NOMO-1 (cell line): ENCODE measurements around the gene YPEL4.
"Not testable (repeated sequence)": the region's sequence is repeated elsewhere in the genome, so short reads cannot be mapped to it uniquely, and the experiment has no call there.

ENCODE experiments used
- DNase-seq, 2 experiments: peaks; one replicate each; lab custom pipeline; 2025; ENCODE audit not compliant: unreplicated experiment in 2 of 2; lab: John Stamatoyannopoulos, UW

YPEL4 gene, protein sequence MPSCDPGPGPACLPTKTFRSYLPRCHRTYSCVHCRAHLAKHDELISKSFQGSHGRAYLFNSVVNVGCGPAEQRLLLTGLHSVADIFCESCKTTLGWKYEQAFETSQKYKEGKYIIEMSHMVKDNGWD

DNA sequence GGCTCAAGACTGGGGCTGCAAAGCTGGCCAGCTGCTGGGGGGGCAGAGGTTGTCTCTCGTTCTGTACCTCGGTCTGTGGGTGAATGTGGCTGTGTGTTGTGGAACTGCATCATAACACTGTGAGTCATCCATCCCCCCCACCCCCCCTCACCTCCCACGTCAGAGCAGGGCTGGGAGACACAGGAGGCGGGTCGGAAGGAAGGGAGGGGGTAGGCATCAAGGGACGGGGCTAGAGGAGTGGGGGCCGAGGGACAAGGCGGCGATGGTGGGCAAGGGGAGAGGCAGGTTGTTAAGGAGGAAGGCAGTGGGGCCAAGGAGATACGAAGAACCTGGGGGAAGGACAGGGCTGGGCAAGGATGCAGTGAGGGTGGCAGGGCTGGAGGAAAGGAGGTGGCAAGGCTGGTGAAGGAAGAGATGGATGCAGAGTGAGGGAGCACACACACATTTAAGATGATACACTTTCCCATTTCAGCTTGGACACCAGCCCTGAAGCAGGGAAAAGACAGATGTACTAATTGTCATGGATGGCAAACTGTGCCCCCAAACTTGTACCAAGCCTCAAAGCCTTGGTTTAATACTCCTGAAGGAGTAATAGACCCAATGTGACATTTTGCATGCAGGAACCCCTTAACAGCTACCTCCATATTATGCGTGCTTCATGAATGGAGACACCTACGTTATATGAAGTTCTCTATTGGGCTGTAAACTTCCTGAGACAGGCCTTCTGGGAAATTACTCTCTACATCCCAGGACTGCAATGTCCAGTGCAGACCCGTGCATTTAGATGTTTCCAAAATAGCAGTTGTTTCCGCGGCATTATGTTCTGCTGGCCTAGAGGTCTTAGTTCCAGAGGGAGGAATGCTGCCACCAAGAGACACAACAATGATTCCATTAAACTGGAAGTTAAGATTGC, at the start of gene YPEL4:
YPEL4 (minus strand) TSS at position 87 of the 913 bp plus-strand sequence. CDS start 2,805 bp downstream, outside the sequence.
- DNase-seq = peak in 1 of 2 experiments; percentile 23

DNA sequence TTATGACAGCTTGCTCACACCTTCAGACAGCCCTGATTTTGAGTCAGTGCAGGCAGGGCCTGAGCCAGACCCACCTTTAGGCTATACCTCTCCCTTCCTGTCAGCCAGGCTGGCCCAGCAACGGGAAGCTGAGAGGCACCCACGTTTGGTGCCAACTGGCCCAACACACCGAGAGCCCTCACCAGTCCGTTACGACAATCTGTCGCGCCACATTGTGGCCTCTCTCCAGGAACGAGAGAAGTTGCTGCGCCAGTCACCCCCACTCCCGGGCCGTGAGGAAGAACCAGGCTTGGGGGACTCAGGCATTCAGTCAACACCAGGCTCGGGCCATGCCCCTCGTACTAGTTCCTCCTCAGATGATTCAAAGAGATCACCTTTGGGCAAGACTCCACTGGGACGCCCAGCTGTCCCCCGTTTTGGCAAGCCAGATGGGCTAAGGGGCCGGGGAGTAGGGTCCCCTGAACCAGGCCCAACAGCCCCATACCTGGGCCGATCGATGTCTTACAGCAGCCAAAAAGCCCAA, 49.2 kb upstream of the YPEL4 start:
- DNase-seq = no peak

DNA sequence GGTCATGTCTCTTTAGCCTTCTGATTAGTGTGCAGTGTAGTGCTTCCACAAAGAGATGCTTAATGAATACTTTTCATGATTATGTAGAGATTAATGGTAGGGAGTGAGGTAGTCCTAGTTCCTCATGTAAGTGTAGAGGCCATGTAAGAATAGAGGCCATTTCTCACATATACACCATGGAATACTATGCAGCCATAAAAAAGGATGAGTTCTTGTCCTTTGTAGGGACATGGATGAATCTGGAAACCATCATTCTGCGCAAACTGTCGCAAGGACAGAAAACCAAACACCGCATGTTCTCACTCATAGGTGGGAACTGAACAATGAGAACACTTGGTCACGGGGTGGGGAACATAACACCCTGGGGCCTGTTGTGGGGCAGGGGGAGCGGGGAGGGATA, 40.8 kb upstream of the YPEL4 start:
- not testable (repeated sequence) for DNase-seq

DNA sequence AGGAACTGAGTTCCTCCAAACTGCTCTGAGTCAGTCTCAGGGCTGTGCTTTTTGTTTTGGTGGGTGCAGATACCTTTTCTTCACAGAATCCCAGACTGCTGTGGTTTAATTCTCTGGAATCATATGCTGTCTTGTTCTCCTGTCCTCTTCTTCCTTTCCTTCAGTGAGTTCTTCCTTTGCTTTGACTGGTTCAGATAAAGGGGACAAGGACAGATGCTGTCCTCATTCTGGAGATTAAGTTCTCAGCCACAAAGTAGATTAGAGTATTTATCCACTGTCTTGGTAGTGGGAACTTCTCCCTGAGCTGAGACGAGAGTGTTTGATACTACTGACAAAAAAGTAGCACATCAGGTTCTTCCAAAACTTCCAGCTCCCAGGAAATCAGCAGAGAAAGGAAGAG, 31.5 kb upstream of the YPEL4 start:
- DNase-seq = no peak

DNA sequence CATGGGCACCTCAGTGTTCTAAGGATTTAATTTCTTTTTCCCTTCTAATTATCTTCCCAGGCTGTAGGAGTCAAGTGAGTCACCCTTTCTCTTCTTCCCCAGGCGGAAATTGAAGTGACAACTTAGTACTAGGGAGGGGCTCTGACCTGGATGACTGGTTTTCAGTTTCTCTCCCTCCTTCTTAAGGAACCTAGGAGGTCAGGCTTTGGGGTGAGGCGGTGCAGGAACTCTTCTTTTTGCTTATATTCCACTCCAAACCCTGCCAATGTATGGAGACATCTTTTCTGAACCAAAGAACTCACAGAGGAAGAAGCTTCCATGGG, 30.8 kb upstream of the YPEL4 start:
- no peak for DNase-seq

DNA sequence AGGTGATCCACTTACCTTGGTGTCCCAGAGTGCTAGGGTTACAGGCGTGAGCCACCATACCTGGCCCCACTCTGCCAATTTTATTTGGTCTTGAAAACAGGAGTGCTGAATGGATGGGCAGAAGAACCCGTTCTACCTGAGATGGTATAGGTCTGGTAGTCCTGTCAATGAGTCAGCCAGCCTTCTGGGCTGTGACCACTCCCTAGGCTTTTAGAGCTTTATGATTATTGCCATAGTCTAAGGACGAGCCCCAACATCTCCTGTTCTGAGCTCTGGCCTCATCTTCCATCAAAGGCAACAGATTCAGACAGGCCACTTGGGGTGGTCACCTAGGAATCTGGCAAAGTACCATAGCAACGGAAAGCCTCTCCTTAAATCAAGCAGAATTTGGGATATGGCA, 29.7 kb upstream of the YPEL4 start:
- no peak for DNase-seq

DNA sequence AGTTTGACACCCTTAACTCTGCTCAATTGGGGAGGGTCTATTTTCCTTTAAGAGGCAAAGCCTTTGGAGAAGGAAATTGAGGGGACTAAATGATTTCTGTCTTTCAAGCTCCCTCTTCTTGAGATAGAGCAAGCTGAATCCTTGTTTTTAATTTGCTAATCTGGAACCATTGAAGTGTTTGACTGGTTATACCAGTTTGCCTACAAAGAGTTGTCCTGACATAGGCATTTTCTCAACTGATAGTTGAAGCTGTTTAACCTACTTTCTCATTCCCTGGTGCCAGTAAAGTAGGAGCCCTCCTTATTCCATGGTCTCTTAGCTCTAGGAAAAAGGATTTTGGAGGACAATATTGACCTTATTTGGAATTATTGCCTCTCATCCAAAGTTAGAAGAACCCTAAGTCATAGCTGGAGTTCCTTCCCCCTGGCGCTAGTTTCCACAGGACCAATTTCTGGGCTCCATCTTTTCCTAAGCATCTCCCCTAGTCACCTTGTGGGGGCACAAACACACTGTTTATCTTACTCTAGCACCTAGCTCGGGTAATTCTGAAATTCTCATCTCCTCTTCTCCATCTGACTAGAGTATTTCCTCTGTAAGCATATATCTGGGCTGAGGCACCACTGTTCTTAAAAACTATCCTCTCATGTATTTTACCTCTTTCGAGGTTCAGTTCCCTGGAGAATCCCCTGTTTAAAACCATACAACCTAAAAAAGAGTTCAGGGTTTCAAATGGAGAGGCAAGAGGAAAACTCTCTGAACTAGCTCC, 25.6 kb upstream of the YPEL4 start:
- no peak for DNase-seq

DNA sequence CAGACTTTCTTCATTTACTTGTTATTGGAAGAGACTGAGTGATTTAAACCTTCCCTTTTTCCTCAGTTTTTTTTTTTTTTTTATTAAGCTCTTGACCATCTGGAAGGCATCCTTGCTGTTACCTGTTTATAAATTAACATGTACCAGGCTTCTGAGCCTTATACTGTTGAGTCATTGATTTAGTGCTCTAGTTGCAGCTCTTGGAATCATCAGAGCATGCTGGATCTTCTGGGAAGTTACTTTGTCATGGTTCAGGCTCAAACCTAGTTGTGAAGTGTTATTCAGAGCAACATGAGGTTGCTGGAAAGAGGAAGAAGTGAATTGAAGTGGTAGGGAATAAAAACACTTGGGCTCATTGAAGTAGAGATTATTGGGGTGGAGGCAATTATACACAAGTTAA, 24.5 kb upstream of the YPEL4 start:
- DNase-seq = no peak

DNA sequence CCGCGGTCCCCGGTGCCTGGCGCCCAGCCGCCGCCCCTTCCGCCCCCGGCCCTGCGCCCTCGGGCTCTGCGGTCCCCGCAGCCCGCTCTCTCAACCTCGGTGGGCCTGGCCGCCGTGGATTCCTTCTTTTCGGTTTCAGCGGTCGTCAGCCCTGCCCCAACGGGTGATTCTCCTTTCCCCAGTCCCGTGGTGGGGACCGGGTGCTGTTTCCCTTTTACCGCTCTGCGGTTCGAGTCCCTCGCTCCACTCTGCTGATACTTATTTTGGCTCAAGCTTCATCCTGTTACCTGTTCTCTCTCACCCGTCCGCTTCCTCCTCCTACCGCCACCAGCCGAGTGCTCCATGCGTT, 18.7 kb upstream of the YPEL4 start:
- peak; percentile 37 to 40 for DNase-seq

DNA sequence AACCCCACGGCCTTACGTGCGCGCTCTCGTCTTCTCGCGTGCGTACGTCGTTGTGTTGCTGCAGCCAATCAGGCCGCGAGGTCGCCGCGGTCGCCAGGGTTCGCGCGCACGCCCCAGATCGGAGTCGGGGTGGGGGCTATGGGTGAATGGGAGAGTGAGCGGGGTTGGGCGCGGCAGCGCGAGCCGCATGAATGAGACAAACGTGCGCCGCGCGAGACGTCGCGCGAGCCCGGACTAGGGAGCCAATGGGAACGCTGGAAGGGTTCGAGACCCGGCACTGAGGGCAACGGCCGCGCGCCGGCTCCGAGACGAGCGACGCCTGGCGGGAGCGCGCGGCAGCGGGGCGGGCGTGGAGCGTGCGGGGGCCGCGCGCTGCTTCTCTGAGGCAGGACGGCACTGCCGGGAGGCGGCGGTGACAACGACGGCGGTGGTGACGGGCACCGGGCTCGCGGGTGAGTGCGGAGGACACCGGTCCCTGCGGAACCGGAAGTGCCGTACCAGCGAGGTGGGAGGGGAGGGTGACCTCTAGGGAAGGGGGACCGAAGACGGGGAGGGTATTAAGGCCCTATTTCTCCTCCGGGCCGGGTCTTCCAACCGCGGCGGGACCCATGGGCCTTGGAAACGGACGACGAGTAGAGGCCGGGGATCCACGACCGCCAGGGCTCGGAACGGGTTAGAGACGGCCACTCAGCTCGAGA, 18.2 kb upstream of the YPEL4 start, which contains the start of gene ZDHHC5:
ZDHHC5 (plus strand) TSS at position 379 of the 698 bp plus-strand sequence. CDS start 4,977 bp downstream, outside the sequence.
- peak; percentile 98 to 99 for DNase-seq

DNA sequence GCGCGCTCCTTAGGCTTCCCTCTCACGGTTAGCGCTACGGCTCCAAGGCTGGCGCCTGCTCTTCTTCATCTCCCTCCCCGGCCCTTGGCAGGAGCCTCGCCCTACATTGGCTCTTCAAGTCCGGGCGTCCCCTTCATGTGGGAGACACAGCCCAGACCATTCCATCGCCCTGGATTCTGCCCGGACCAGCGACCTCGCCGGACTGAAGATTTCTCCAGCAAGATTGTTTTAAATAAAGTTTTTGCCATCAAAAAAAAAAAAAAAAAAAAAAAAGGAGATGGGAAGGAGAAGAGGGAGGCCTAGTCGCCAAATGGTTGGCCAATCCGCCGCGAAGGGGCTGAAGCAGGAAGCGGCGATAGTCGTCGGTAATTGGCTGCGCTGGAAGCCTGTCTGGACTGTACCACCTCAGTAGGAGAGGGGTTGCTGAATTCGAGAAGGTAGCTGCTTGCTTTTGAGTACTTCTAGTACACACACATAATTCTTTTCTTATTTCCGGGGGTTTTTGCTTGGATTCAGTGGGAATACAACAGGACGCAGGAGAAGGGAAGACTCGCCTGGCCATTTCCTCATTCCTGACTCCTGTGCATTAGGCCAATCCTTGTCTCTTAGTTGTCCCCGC, 17.5 kb upstream of the YPEL4 start:
- peak; percentile 93 to 99 for DNase-seq

DNA sequence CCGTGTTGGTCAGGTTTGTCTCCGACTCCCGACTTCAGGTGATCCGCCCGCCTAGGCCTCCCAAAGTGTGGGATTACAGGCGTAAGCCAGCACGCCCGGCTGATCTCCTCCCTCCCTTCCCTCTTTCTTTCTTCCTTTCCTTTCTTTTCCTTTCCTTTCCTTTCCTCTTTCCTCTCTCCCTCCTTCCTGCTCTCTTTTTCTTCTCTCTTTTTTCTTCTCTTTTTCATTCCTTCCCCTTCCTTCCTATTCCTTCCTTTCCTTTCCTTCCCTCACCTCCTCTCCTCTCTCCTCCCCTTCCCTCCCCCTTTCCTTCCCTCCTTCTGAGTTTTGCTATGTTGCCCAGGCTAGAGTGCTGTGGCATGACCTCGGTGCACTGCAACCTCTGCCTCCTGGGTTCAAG, 14.3 kb upstream of the YPEL4 start:
- no peak for DNase-seq

DNA sequence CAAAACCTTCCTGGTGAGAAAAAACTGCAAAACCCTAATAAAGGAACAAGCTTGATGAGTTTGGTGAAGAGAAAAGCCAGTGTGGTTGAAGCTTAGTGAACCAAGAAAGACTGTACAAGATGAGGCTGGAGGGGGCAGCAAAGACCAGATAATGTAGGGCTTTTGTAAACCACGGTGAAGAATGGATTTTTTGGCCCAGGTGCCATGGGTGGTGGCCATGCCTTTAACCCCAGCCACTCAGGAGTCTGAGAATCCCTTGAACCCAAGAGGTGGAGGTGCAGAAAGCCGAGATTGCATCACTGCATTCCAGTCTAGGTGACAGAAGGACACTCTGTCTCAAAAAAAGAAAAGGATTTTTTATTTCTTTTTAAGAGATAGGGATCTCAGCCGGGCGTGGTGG, 13.2 kb upstream of the YPEL4 start:
- peak in 1 of 2 experiments; percentile 6 for DNase-seq

DNA sequence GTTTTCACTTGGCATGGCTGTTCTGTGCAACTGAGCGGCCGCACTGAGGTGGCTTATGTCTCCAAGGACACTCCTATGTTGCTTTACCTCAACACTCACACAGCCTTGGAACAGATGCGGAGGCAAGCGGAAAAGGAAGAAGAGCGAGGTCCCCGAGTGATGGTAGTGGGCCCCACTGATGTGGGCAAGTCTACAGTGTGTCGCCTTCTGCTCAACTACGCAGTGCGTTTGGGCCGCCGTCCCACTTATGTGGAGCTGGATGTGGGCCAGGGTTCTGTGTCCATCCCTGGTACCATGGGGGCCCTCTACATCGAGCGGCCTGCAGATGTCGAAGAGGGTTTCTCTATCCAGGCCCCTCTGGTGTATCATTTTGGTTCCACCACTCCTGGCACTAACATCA, 10.0 kb upstream of the YPEL4 start:
- DNase-seq = no peak

DNA sequence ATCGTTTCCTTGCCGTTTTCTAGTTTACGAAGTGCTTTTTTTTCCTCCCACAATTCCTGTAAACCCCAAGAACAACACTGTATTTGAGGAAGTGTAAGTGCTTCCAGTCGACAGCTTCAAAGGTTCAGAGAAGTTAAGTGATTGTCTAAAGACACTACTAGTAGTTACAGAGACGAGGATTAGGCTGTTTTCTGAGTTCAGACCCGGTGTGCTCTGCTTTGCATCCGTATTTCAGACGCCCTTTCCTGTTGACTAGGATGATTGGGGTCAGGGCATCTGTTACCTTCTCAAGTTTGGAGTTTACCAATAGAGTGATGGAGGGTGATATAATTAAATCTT, 8.3 kb upstream of the YPEL4 start:
- DNase-seq = peak in 1 of 2 experiments; percentile 20

DNA sequence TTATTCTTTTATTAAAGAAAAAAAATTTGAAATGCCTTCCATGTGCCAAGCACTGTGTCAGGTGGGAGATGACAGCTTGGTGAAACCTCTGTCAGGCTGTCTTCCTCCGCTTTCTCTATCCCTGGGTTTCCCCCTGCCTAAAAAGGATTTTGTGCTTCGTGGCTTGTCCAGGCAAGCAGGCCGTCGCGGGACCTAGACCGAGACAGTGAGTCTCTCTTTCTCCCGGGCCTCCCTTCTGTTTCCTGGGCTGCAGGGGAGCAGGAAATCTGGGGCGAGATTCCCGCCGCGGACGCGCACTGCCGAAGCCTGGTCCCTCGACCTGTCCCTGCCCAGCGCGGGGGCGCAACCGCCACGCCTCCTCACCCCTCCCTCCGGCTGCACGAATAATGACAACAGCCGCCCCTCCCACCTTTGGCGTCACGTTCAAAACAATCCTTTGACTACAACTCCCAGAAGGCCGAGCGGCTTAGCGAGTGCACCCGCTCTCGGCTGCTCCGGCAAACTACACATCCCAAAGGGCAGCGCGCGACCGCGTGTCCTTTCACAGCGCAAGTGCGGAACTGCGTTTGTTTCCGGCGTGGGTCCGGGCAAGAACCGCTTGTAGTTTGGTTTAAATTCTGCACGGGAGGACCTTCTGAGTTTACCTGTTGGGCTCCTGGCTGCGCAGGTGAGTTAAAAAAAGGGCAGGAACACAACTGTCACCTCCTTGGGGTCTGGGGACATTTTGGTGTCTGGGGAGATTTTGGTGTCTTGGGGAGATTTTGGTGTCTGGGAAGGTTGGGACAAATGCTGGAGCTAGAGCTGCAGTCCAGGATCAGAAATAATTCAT, 7.7 kb upstream of the YPEL4 start, which contains the start of gene CLP1:
CLP1 (plus strand) TSS at position 569 of the 829 bp plus-strand sequence. CDS start 1,715 bp downstream, outside the sequence.
- DNase-seq = peak; percentile 98 to 99

DNA sequence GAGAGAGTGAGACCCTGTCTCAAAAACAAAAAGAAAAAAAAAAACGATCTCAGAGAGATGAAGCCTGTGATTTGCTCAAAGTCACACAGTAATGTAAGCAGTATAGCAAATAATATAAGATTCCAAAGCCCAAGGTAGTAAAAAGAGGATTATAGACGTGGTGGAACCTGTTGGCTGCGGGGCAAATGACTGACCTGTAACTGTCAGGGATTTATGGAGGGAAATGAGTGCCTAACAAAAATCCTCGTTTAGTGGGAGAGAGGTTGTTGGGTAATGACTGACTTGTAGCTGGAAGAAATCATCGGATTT, 7.1 kb upstream of the YPEL4 start:
- DNase-seq = no peak

DNA sequence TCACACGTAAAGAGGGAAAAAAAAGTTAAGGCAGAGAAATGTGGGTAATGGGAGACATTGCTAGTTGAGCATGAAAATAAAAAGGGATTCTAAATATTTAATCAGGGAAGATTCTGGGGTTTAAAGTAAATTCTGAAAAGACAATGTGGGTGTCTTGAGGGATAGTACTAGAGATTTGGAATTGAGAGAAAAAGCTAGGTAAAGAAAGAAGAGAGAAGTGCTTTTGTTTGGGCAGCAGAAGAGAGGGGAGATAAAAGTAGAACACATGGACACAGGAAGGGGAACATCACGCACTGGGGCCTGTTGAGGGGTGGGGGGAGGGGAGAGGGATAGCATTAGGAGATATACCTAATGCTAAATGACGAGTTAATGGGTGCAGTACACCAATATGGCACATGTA, 3.5 kb upstream of the YPEL4 start:
- peak; percentile 44 to 55 for DNase-seq

DNA sequence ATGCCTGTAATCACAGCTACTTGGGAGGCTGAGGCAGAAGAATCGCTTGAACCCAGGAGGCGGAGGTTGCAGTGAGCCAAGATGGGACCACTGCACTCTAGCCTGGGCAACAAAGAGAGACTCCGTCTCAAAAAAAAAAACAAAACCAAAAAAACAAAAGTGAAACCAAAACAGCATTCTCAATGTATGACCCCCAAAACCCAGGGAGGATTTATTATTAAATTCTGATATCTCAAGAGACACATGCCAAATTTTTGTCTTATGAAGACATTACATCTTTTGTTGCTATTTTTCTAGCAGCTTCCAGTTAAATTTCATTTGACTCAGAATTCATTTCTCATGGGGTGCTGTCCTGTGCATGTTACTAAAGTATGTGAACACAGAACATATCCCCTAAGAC, 3.0 kb upstream of the YPEL4 start:
- no peak for DNase-seq

DNA sequence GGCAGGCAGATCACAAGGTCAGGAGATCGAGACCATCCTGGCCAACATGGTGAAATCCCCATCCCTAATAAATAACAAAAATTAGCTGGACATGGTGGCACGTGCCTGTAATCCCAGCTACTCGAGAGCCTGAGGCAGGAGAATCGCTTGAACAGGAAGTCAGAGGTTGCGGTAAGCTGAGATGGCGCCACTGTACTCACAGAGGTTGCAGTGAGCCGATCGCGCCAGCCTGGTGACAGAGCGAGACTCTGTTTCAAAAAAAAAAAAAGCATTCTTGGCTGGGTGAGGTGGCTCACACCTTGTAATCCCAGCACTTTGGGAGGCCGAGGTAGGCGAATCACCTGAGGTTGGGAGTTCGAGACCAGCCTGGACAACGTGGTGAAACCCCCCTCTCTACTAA, 2.5 kb upstream of the YPEL4 start:
- DNase-seq = peak in 1 of 2 experiments; percentile 25
